M059J (cell line): ENCODE data around the gene CDH13. TPM values are rescaled to one million over a fixed set of nuclear protein-coding genes. Genes with fewer than 3 reads are reported as not detected.

Source experiments
- DNase-seq: peaks from one replicate; pipeline ENCODE4 v3.0.0-alpha.2; 2012; ENCODE audit warnings: low read depth
- total RNA-seq: library from RNA; depleted of rRNA; stranded (reverse); fragments of >200 nt; shearing (Covaris generic); gene quantifications from 2 replicates; pipeline ENCODE4 v1.2.3, GENCODE V29; 2014

CDH13 gene
- total RNA-seq, 1 experiment from 2014 or later: 61.5 TPM

GRCh38 chr16:83826146-83826913, 1199.6 kb downstream of the CDH13 start:
- peak; percentile 93 for DNase-seq

DNA sequence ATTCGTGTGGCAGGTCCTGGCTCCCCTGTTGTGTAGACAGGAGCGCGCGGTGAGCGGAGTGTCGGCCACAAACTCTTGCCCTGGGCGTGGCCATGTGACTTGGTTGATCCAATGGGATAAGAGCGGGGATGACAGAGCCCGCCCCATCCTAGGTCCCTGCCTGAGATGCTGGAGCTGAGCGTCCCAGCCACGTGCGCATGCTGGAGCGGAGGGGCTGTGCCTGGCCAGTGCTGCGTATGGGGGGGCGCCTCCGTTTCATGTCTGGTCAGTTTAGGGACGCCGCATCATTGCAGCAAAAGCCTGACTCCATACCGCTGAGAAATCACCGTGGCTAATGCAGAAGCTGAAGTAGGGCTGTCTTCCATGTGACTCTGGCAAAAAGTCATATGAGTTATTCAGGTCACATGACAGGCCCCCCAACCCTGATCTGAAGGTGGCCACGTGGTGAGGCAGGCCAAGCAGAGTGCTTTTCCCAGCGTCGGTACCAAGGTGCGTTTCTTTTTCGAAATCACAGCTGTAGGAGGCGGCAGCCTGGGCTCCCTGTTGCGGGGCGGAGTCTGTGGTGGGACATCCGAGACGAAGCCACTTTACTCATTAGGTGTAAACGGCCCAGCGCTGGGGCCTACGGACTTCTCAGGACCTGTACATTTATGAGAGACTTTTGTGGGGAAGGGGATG, 1203.5 kb downstream of the CDH13 start:
- no peak for DNase-seq

DNA sequence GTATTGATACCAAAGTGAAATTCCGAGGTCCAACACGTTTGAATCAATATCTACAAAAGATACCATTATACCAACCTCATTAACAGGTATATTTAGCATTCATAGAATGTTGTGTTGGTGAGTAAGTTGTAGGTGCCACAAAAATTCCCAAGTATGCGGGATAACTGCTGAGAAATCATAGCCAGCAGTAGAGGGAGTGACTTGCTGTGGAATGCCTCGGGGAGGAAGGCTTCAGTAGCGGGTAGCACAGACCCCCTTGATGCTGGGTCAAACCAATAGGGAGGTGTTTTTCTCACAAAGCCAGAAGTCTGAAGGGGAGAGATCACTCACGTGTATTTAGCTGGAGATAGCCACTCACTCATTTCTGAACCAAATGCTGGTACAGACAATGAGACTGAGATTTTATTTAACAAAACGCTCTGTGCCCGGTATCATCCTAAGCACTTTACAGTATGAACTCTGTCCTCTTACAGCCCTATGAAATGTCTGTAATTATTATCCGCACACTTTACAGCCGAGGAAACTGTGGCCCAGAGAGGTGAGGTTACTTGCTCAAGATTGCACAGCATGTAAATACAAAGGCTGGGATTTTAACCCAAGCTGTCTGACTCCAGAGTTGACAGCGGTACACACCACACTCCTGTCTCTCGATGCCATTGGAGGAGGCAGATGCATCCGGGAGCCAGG, 1204.1 kb downstream of the CDH13 start:
- no peak for DNase-seq

GRCh38 chr16:83831456-83831987, 1204.8 kb downstream of the CDH13 start:
- no peak for DNase-seq

DNA sequence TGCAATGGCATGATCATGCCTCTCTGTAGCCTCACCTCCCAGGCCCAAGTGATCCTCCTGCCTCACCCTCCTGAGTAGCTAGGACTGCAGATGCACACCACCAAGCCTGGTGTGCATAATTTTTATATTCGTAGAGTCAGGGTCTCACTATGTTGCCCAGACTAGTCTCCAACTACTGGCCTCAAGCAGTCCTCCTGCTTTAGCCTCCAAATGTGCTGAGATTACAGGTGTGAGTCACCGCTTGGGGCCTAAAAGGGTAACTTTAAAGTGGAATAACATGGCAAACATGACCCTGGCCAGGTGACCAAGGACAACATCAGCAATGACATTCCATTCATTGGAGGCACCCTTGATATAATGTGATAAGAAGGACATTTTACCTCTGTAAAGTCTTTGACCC, 1207.2 kb downstream of the CDH13 start:
- DNase-seq: no peak

GRCh38 chr16:83835586-83836566, 1209.1 kb downstream of the CDH13 start:
- peak; percentile 80 for DNase-seq

DNA sequence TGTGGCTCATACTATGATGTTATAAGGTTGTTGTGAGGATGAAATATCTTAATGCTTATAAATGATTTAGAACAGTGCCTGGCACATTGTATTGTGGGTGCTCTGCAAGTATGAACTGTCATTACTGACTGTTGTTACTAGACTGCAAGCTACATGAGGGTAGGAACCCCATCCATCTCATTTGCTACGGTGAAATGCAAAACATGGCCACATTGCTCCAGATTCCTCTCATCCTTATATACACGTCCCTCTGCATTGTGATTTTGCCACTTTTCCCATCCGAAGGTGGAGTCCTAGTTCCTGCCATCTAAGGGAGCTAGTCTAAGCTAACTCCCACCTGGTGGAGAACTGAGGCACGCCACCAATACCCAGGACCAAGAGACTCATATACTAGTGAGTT, 1210.8 kb downstream of the CDH13 start:
- DNase-seq: no peak

DNA sequence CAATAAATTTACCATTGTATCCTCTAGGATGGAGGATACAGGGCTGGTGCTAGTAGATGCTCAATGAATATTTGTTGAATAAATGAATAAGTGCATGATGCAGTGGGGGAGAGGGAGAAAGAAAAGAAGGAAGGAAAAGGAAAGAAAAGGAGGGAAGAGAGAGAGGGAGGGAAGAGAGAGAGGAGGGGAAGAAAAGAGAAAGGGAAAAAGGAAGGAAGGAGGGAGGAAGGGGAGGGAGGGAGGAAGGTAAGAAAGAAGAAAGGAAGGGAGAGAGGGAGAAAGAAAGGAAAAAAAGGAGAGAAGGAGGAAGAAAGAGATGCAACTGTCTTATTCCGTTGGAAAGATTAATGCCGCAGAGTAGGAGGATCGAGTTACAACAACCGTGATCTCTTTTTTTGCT, 1211.4 kb downstream of the CDH13 start:
- no peak for DNase-seq

- DNase-seq: no peak
Measured at GRCh38 chr16:83839561-83839960, 1212.8 kb downstream of the CDH13 start.

- no peak for DNase-seq
Measured at GRCh38 chr16:83840060-83840617, 1213.4 kb downstream of the CDH13 start.

- no peak for DNase-seq
Measured at GRCh38 chr16:83842291-83842690, 1215.5 kb downstream of the CDH13 start.

DNA sequence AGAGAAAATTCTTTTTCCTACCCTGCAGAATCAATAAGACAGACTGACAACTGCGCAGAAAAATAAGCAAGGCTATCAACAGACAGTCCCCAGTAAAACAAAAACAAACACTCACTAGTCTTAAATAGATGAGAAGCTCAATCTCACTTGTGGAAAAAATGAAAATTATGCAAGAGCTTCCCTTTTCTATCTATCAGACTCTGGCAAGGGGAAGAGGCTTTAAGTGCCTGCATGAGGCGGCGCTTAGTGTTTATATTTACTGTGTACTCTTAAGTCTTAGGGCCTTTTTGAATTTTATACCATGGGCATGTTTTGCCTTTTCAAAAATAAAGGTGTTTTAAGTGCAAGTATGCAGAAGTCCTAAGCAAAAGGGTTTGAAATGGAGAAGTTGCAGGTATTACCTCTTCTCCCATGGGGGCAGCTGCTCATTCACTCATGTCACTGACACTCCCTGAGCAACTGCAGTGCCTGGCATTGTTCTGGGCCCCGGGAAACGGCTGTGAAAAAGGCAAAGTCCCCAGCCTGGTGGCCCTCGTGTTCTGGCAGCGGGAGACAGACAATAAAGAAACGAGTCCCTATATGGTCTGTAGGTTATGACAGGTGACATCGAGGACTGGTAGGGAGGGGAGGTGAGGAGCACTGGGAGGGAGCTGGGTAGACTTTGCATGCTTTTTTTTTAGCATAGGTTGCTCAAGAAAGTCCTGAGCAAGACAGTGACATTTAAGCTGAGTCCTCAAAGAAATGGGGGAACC, 1216.2 kb downstream of the CDH13 start:
- no peak for DNase-seq

DNA sequence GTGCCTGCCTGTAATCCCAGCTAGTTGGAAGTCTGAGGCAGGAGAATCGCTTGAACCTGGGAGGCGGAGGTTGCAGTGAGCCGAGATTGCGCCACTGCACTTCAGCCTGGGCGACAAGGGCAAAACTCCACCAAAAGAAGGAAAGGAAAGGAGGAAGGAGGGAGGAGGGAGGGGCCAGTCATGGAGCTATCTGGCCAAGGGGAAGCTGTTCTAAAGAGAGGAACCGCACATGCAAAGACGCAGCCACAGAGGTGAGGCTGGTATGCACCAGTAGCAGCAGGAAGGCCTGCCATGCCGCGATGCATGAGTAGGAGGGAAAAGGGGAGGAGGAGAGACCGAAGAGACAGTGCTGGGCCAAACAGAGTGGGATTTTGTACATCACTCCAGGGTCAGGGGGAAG, 1216.9 kb downstream of the CDH13 start:
- DNase-seq: no peak

DNA sequence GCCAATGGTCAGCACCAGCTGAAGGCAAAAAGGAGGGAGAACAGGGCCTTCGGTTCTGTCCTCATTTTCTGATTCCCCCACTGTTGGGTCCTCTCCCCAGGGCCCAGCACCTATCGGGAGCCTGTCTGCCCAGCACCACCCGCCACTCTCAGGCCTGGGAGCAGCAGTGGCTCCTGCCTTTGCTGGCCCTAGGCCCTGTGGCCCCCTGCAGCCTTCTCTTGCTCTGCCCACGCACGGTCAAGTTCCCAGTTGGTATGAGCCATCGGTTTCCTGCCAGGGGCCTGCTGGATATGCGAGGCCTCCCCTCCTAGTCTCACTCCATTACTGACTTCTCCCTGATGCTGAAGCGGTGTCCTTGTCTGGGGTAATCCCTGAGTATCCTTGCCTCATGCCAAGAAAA, 1218.5 kb downstream of the CDH13 start:
- DNase-seq: no peak

DNA sequence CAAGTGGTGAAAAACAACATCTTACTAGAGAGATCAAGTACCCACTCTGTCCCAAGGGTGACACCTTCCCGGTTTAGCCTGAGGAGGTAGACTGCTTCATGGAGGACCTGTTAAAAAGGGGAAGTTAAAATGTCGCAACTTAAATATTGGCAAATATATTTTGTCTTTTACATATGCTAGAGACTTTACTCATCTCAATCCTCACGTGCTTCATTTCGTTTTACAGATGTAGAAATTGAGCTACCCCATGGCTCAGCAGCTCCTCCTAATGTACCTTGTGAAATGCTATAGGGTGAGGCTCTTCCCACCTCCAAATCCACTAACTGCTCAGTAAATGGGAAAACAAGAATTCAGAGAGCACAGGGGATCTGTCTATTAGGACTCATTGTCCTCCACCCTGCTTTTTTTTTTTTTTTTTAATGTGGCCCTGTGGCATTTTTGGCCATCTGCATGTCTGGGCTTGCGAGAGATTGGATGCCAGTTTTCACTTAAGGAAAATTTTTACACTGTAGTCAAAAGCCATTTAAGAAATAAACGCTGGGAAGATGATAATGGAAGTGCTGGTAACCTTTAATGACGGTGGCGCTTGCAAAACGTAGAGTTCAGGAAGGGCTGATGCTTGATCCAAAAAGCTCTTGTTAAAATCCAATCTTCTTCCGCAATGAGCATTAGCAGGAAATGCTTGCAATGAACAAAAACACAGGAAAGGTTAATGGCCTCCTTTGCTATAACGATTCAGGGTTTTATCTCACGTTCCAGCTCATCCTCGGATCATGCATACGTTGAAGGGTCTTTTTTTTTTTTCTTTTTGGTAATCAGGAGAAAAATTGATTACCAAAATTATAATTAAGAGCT, 1220.8 kb downstream of the CDH13 start:
- no peak for DNase-seq

DNA sequence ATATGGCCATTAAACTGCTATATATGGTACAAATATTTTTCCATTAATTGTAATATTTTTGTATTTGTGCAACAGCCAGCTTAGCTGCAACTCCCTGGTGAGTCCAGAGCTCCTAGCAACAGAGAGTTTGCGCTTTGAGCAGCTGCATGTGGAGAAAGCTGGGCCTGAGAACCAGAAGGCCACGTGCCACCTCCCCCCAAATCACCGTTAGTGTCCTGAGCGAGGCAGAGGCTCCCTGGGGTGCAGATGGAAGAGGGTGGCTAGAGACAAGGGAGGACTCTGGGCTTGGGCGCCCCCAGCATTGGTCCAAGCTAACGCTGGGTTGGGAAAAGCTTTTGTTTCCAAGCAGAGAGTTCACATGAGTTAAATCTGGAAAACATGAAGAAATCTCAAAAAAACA, 1222.7 kb downstream of the CDH13 start:
- DNase-seq: no peak
